Omental fat pad (tissue), 4 donors: Measurements from ENCODE around the gene PEX26. TPM values are rescaled to one million over a fixed set of nuclear protein-coding genes. Genes with fewer than 3 reads are reported as not detected.
"Not testable (repeated sequence)": the region's sequence is repeated elsewhere in the genome, so short reads cannot be mapped to it uniquely, and the experiment has no call there.

Source experiments
- ATAC-seq: fragments of 150-250 bp; one replicate; pipeline ENCODE4 v1.9.1; 2016; ENCODE audit warnings: mild to moderate bottlenecking, moderate library complexity; ENCODE audit not compliant: low FRiP score
- DNase-seq: peaks from one replicate; pipeline ENCODE4 v3.0.0-alpha.2; 2019; ENCODE audit warnings: low spot score
- CTCF ChIP-seq, 3 donors: fragments of 450-650 bp; IDR thresholded peaks; one replicate each; pipeline ENCODE4 v1.5.1; 2016 to 2017; ENCODE audit warnings: antibody characterized with exemption in 3 of 3, mild to moderate bottlenecking in 3 of 3, moderate library complexity in 2 of 3
- total RNA-seq, 4 donors: library from RNA; depleted of rRNA; stranded (reverse); fragments of >200 nt; gene quantifications; one replicate each; pipeline ENCODE4 v1.1.0, GENCODE V29; 2016

PEX26 gene
- total RNA-seq, 4 donors from 2014 or later: 19.5 to 32.0 (median 24.1) TPM

- DNase-seq (no peak), ATAC-seq (no peak)
- no peak for TF ChIP-seq CTCF (IDR thresholded peaks at IDR 0.05)
Measured at GRCh38 chr22:18034076-18034475, 43.7 kb upstream of the PEX26 start.

- DNase-seq (no peak), ATAC-seq (no peak)
- no peak for TF ChIP-seq CTCF (IDR thresholded peaks at IDR 0.05)
Measured at GRCh38 chr22:18035751-18036150, 42.0 kb upstream of the PEX26 start.

GRCh38 chr22:18040898-18041297 is 36.9 kb upstream of the PEX26 start:
- DNase-seq, ATAC-seq: not testable (repeated sequence)

- no peak for TF ChIP-seq CTCF (IDR thresholded peaks at IDR 0.05)
- no peak for ATAC-seq
- DNase-seq: no peak
Measured at GRCh38 chr22:18042685-18043084, 35.1 kb upstream of the PEX26 start.

- DNase-seq (no peak), ATAC-seq (no peak)
Measured at GRCh38 chr22:18044548-18045271, 33.1 kb upstream of the PEX26 start.

GRCh38 chr22:18045794-18046193 is 32.0 kb upstream of the PEX26 start:
- ATAC-seq (no peak), DNase-seq (no peak)
- TF ChIP-seq CTCF (IDR thresholded peaks at IDR 0.05): no peak

More at GRCh38 chr22:18044548-18045271, 33.1 kb upstream of the PEX26 start:
- no peak for TF ChIP-seq CTCF (IDR thresholded peaks at IDR 0.05)

- no peak for TF ChIP-seq CTCF (IDR thresholded peaks at IDR 0.05)
- ATAC-seq (no peak), DNase-seq (no peak)
Measured at GRCh38 chr22:18048041-18048440, 29.7 kb upstream of the PEX26 start.
